ENCODE data around the gene GAS2L2.

DNA sequence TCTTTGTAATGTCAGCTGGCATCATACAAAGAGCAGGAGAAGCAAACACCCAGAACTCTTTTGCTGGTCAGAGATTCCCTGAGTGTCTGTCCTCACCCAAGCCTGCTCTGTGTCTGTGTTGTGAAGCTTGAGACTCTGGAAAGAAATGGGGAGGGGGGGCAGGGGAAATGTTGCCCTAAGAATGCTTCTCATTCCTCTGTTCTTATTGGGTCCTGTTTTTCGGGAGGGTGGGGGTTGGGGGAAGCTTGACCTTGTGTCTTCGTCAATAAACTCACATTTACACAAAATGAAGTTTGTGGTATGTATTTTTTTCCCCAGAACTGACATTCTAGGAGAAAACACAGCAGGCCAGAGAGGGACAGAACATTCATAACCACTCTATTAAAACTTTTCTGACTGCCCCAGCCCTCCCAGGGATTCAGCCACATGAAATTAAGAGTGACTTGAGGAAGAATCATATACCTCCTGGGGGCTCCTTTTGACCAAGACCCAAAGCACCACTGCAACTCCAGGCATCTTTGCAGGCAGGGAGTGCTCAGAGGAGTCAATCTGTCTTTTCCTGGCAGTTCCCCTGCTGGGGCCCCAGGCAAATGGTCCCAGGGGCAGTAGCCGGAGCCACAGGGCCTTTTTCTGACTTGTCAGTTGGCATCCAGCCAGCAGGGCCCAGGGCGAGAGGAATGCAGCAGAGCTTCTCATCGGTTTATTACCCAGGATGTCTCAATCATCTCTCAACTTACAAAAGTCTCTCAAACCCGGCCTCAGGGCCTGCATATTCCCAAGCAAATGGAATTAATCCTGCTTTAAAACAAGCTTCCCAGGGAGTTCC is 26.7 kb downstream of the GAS2L2 start:
- TF ChIP-seq EZH2 (IDR thresholded peaks at IDR 0.05; ENCODE audit: low read length, unreplicated experiment) (no peak), CTCF (conservative IDR thresholded peaks at IDR 0.05; ENCODE audit: low read depth, low read length) (no peak), EZH2phosphoT487 (IDR thresholded peaks at IDR 0.05; ENCODE audit: borderline replicate concordance, low read length) (no peak)
